GM06990 (cell line): ENCODE measurements around the gene EVI5.

Experiments used
- DNase-seq: peaks from one replicate; pipeline ENCODE4 v3.0.0-alpha.2; 2011; ENCODE audit not compliant: insufficient read length; ENCODE audit errors: extremely low read depth
- H3K27me3 ChIP-seq: replicated peaks from 2 replicates; pipeline ENCODE4 v1.6.0; 2011; ENCODE audit warnings: low read length; ENCODE audit not compliant: control insufficient read depth, insufficient read depth
- H3K36me3 ChIP-seq: 2 replicates; pipeline ENCODE4 v1.5.1; 2011; ENCODE audit warnings: low read length; ENCODE audit not compliant: control insufficient read depth, insufficient read depth
- H3K4me3 ChIP-seq: replicated peaks from 2 replicates; pipeline ENCODE4 v1.5.1; 2011; ENCODE audit warnings: low read depth, mild to moderate bottlenecking, control low read depth, low read length
- CTCF ChIP-seq: IDR thresholded peaks from 2 replicates; pipeline ENCODE4 v1.5.1; 2011; ENCODE audit warnings: low read length, control low read depth, mild to moderate bottlenecking, inconsistent platforms; ENCODE audit not compliant: insufficient read depth, poor library complexity, severe bottlenecking

Gene EVI5

DNA sequence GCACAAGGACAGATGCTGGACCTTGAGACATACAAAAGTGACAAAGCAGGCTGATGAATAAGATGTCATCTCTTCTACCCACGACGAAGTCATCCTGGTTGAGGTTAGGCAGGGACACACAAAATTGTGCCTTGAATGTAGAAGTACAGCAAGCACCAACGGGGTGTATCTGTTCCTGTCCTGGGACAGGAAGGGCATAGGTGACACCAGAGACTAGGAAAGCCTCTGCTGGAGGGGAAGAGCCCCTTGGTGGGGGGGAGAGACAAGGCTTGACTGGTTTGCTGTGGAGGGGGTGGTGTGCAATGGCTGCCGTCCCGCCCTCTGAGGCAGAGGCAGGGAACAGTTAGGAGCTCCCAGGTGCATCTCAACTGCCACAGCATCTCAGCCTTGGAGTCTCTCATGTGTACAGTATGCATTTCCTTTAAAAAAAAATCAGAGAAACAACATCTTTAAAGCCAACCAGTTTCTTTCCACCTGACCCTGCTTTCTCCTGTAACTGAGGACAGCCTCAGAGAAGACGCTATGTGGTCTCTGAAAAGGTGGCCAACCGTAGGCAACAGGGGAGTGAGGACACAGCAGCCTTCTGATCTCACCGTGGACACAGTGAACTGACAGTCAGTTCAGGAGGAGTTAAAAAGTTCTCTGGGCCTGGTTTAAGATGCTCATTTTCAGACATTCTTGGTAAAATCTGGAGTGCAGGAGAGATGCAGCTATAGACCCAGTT, 280.5 kb downstream of the EVI5 start:
- H3K36me3 ChIP-seq: no peaks in the 10 kb centered on the region
- no peak overlapping the region for H3K4me3 ChIP-seq
- no peak for DNase-seq
- TF ChIP-seq CTCF: no peak
- no peaks in the 10 kb centered on the region for H3K27me3 ChIP-seq

DNA sequence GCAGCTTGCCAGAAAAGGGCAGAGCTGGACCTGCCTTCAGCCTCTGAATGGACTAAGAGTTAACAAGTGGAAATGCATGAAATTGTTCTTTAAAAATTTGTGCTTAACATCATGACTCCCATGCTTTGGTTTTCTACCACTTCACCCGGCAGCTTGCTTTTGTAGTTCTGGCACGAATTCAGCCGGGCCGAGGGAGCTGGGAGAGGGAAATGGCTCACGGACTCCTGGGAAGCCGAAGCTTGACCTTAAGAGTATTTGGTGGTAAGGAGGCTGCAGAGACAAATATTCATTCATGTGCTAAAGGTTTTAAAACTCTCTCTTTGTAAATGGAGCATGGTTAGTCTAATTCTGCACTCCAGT, 281.0 kb downstream of the EVI5 start:
- TF ChIP-seq CTCF: no peak
- Histone ChIP-seq H3K36me3 (no peaks in the 10 kb centered on the region), H3K4me3 (no peak overlapping the region), H3K27me3 (no peaks in the 10 kb centered on the region)
- DNase-seq: no peak

- Histone ChIP-seq H3K36me3 (no peaks in the 10 kb centered on the region), H3K4me3 (no peak overlapping the region), H3K27me3 (no peaks in the 10 kb centered on the region)
- no peak for TF ChIP-seq CTCF
- DNase-seq: no peak
Observed at GRCh38 chr1:92503043-92503925, 281.6 kb downstream of the EVI5 start.

- no peak overlapping the region for H3K4me3 ChIP-seq
- no peak for TF ChIP-seq CTCF
- no peaks in the 10 kb centered on the region for H3K36me3 ChIP-seq
- DNase-seq: no peak
- H3K27me3 ChIP-seq: no peaks in the 10 kb centered on the region
Observed at GRCh38 chr1:92502247-92502646, 282.7 kb downstream of the EVI5 start.

DNA sequence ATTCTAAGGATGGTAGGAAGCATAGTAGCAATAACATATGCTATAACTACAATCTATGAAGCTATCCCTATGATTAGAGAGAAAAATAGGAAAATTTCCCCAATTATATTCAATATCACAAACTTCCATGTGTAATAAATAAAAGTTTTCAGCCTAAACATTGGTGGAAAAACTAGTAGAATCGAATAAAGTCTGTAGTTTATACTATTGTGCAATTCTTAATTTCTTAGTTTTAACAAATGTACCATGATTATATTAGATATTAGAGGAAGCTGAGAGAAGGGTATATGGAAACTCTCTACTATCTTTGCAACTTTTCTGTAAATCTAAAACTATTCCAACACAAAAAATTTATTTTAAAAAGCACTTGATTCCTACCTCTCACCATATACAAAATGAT, 284.4 kb downstream of the EVI5 start:
- Histone ChIP-seq H3K4me3 (no peak overlapping the region), H3K36me3 (no peaks in the 10 kb centered on the region), H3K27me3 (no peaks in the 10 kb centered on the region)
- DNase-seq: no peak
- no peak for TF ChIP-seq CTCF
